ENCODE data around the gene PTGES2. TPM values are rescaled to one million over a fixed set of nuclear protein-coding genes. Genes with fewer than 3 reads are reported as not detected.

PTGES2 gene
- total and polyA plus RNA-seq, 2 of the 13 experiments (the other 11 are each of a cell fraction or from before 2014, with no cell fraction given) = 63.7 to 79.8 TPM

DNA sequence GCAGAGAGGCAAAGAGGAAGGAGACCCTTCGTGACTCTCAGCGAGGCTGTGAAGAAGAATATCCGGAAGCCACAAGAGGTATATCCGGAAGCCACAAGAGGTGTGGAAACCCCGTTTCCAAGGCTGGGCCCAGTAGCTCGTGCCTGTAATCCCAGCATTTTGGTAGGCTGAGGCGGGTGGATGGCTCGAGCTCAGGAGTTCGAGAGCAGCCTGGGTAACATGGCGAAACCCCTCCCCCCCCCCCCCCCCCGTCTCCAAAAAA, 31.9 kb upstream of the PTGES2 start (continued):
- TF ChIP-seq, protein P1, sequence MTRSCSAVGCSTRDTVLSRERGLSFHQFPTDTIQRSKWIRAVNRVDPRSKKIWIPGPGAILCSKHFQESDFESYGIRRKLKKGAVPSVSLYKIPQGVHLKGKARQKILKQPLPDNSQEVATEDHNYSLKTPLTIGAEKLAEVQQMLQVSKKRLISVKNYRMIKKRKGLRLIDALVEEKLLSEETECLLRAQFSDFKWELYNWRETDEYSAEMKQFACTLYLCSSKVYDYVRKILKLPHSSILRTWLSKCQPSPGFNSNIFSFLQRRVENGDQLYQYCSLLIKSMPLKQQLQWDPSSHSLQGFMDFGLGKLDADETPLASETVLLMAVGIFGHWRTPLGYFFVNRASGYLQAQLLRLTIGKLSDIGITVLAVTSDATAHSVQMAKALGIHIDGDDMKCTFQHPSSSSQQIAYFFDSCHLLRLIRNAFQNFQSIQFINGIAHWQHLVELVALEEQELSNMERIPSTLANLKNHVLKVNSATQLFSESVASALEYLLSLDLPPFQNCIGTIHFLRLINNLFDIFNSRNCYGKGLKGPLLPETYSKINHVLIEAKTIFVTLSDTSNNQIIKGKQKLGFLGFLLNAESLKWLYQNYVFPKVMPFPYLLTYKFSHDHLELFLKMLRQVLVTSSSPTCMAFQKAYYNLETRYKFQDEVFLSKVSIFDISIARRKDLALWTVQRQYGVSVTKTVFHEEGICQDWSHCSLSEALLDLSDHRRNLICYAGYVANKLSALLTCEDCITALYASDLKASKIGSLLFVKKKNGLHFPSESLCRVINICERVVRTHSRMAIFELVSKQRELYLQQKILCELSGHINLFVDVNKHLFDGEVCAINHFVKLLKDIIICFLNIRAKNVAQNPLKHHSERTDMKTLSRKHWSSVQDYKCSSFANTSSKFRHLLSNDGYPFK (CRISPR knock-in tag; IDR thresholded peaks at IDR 0.05; ENCODE audit: borderline replicate concordance) = no peak
- TF ChIP-seq ZNF20 (CRISPR knock-in tag; IDR thresholded peaks at IDR 0.05) (no peak), HNF4G (IDR thresholded peaks at IDR 0.05; ENCODE audit: borderline replicate concordance, low read depth, low read length) (no peak), HNF4G (CRISPR knock-in tag; IDR thresholded peaks at IDR 0.05; ENCODE audit: borderline replicate concordance, low read depth) (no peak), ATF7 (IDR thresholded peaks at IDR 0.05) (no peak), ATF7 (CRISPR knock-in tag; IDR thresholded peaks at IDR 0.05) (no peak), ZNF546 (CRISPR knock-in tag; conservative IDR thresholded peaks at IDR 0.05) (no peak), NFE2L2 (IDR thresholded peaks at IDR 0.05; ENCODE audit: low read length) (no peak), ZSCAN9 (CRISPR knock-in tag; IDR thresholded peaks at IDR 0.05; ENCODE audit: borderline replicate concordance) (no peak), PHF21A (CRISPR knock-in tag; IDR thresholded peaks at IDR 0.05) (no peak), MYPOP (CRISPR knock-in tag; IDR thresholded peaks at IDR 0.05) (no peak), KDM6A (CRISPR knock-in tag; IDR thresholded peaks at IDR 0.05; ENCODE audit: low read depth) (no peak), IRF1 (CRISPR knock-in tag; IDR thresholded peaks at IDR 0.05; ENCODE audit: low read depth) (no peak), AHDC1 (CRISPR knock-in tag; IDR thresholded peaks at IDR 0.05; ENCODE audit: borderline replicate concordance) (no peak), SRY (CRISPR knock-in tag; IDR thresholded peaks at IDR 0.05) (no peak), IRF2 (CRISPR knock-in tag; IDR thresholded peaks at IDR 0.05) (no peak)
- TF ChIP-seq, protein P2, sequence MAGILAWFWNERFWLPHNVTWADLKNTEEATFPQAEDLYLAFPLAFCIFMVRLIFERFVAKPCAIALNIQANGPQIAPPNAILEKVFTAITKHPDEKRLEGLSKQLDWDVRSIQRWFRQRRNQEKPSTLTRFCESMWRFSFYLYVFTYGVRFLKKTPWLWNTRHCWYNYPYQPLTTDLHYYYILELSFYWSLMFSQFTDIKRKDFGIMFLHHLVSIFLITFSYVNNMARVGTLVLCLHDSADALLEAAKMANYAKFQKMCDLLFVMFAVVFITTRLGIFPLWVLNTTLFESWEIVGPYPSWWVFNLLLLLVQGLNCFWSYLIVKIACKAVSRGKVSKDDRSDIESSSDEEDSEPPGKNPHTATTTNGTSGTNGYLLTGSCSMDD (CRISPR knock-in tag; IDR thresholded peaks at IDR 0.05) = no peak
- TF ChIP-seq, protein P3, sequence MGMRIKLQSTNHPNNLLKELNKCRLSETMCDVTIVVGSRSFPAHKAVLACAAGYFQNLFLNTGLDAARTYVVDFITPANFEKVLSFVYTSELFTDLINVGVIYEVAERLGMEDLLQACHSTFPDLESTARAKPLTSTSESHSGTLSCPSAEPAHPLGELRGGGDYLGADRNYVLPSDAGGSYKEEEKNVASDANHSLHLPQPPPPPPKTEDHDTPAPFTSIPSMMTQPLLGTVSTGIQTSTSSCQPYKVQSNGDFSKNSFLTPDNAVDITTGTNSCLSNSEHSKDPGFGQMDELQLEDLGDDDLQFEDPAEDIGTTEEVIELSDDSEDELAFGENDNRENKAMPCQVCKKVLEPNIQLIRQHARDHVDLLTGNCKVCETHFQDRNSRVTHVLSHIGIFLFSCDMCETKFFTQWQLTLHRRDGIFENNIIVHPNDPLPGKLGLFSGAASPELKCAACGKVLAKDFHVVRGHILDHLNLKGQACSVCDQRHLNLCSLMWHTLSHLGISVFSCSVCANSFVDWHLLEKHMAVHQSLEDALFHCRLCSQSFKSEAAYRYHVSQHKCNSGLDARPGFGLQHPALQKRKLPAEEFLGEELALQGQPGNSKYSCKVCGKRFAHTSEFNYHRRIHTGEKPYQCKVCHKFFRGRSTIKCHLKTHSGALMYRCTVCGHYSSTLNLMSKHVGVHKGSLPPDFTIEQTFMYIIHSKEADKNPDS (CRISPR knock-in tag; IDR thresholded peaks at IDR 0.05) = no peak
